H1 (cell line): ENCODE results near the gene MBNL2. TPM values are rescaled to one million over a fixed set of nuclear protein-coding genes. Genes with fewer than 3 reads are reported as not detected.

Experiments
- CTCF ChIA-PET: fragments of 300-600 bp; sonication (Branson Sonifier 250); formaldehyde crosslinking; loops from one replicate; lab custom pipeline; 2021; ENCODE audit not compliant: partially characterized antibody; lab: Charles Lee
- POLR2A ChIA-PET: fragments of 300-600 bp; sonication (Branson Sonifier 250); formaldehyde crosslinking; loops from one replicate; lab custom pipeline; 2021; ENCODE audit warnings: inconsistent platforms; ENCODE audit not compliant: partially characterized antibody; lab: Charles Lee
- DNase-seq, 2 experiments: peaks; one replicate each; pipeline versions ENCODE4 v3.0.0 to v3.0.0-alpha.2; 2010 to 2022; ENCODE audit warnings: low spot score in 2 of 2, low read depth in 1 of 2, mixed read lengths in 1 of 2
- FAIRE-seq: peaks from 2 replicates; lab custom pipeline; 2011; peaks lifted over from hg19 to GRCh38; lab: Jason Lieb, UNC
- H2AFZ ChIP-seq: 2 replicates; pipeline ENCODE4 v1.8.1; 2012; ENCODE audit warnings: low read length, inconsistent platforms
- H2AK5ac ChIP-seq: 2 replicates; pipeline ENCODE4 v1.6.1; 2013; ENCODE audit warnings: low read depth, low read length
- H2BK120ac ChIP-seq: replicated peaks from 2 replicates; pipeline ENCODE3; 2013; ENCODE audit warnings: low read depth, low read length, inconsistent platforms
- H2BK12ac ChIP-seq: 2 replicates; pipeline ENCODE4 v1.6.1; 2013; ENCODE audit warnings: low read depth, low read length
- H2BK15ac ChIP-seq: 2 replicates; pipeline ENCODE4 v1.6.1; 2013; ENCODE audit warnings: low read length
- H2BK20ac ChIP-seq: 2 replicates; pipeline ENCODE4 v1.6.1; 2013; ENCODE audit warnings: low read length
- H2BK5ac ChIP-seq: 2 replicates; pipeline ENCODE4 v1.6.1; 2013; ENCODE audit warnings: low read depth, low read length
- H3K14ac ChIP-seq: 2 replicates; pipeline ENCODE4 v1.6.1; 2013; ENCODE audit warnings: inconsistent platforms; ENCODE audit not compliant: insufficient read length
- H3K18ac ChIP-seq: 2 replicates; pipeline ENCODE4 v1.6.1; 2013; ENCODE audit warnings: low read length; ENCODE audit errors: extremely low read depth
- H3K23ac ChIP-seq: 2 replicates; pipeline ENCODE4 v1.6.1; 2013; ENCODE audit warnings: inconsistent platforms; ENCODE audit not compliant: insufficient read length
- H3K23me2 ChIP-seq: 2 replicates; pipeline ENCODE4 v1.6.1; 2013; ENCODE audit warnings: low read depth, low read length
- H3K27ac ChIP-seq: 2 replicates; pipeline ENCODE4 v1.6.1; 2011; ENCODE audit warnings: low read depth, low read length, inconsistent platforms
- H3K27me3 ChIP-seq, 4 experiments: replicated peaks in 1 of 4; 1 replicate in 1 of 4; 2 replicates in 3 of 4; pipeline versions ENCODE4 v1.6.1 to v1.8.1; 2011 to 2013; ENCODE audit warnings: low read length in 3 of 4, mild to moderate bottlenecking in 3 of 4, inconsistent platforms in 2 of 4, mixed read lengths in 2 of 4, moderate library complexity in 1 of 4; ENCODE audit not compliant: control insufficient read depth in 3 of 4, insufficient read depth in 3 of 4; ENCODE audit errors: extremely low read depth in 1 of 4
- H3K36me3 ChIP-seq, 4 experiments: 2 replicates each; pipeline versions ENCODE4 v1.6.1 to v1.8.1; 2011 to 2013; ENCODE audit warnings: mild to moderate bottlenecking in 4 of 4, low read length in 3 of 4, moderate library complexity in 2 of 4, control low read depth in 1 of 4, inconsistent platforms in 1 of 4; ENCODE audit not compliant: insufficient read depth in 4 of 4, control insufficient read depth in 2 of 4
- H3K4ac ChIP-seq: replicated peaks from 2 replicates; pipeline ENCODE3; 2013; ENCODE audit warnings: low read length, low read depth, mixed read lengths, inconsistent platforms; ENCODE audit not compliant: insufficient read length
- H3K4me1 ChIP-seq, 4 experiments: replicated peaks in 1 of 4; 1 replicate in 1 of 4; 2 replicates in 3 of 4; pipeline versions ENCODE4 v1.6.1 to v1.8.1; 2011 to 2013; ENCODE audit warnings: low read length in 3 of 4, inconsistent platforms in 2 of 4, mixed read lengths in 1 of 4; ENCODE audit not compliant: insufficient read depth in 4 of 4, control insufficient read depth in 3 of 4
- H3K4me2 ChIP-seq, 2 experiments: 2 replicates each; pipeline versions ENCODE4 v1.6.1 to v1.8.1; 2011 to 2013; ENCODE audit warnings: low read depth in 2 of 2, low read length in 2 of 2, control low read depth in 1 of 2, inconsistent platforms in 1 of 2, mild to moderate bottlenecking in 1 of 2; ENCODE audit not compliant: insufficient read depth in 1 of 2
- H3K4me3 ChIP-seq, 4 experiments: fragments of 200-600, 300-600 bp in 1 of 4; sonication (generic), shearing (Covaris generic), sonication (Bioruptor Twin) in 1 of 4; 2 replicates each; pipeline versions ENCODE4 v1.5.1 to v1.8.1; 2011 to 2016; ENCODE audit warnings: low read length in 4 of 4, low read depth in 3 of 4, control low read depth in 2 of 4, inconsistent platforms in 2 of 4, mild to moderate bottlenecking in 2 of 4, mixed read lengths in 1 of 4, moderate library complexity in 1 of 4; ENCODE audit not compliant: insufficient read depth in 2 of 4; ENCODE audit errors: extremely low read depth in 1 of 4
- H3K56ac ChIP-seq: replicated peaks from 2 replicates; pipeline ENCODE3; 2013; ENCODE audit warnings: low read depth, mild to moderate bottlenecking, mixed read lengths, low read length, inconsistent platforms; ENCODE audit not compliant: insufficient read length
- H3K79me1 ChIP-seq: 2 replicates; pipeline ENCODE4 v1.6.1; 2013; ENCODE audit warnings: low read depth, low read length, control low read depth
- H3K79me2 ChIP-seq, 2 experiments: 2 replicates each; pipeline versions ENCODE4 v1.6.1 to v1.8.1; 2012 to 2013; ENCODE audit warnings: low read length in 2 of 2, mild to moderate bottlenecking in 2 of 2, inconsistent platforms in 1 of 2; ENCODE audit not compliant: insufficient read depth in 2 of 2, control insufficient read depth in 1 of 2
- H3K9ac ChIP-seq, 4 experiments: replicated peaks in 1 of 4; 1 replicate in 1 of 4; 2 replicates in 3 of 4; pipeline versions ENCODE4 v1.6.1 to v1.8.1; 2011 to 2013; ENCODE audit warnings: low read depth in 3 of 4, low read length in 3 of 4, control low read depth in 2 of 4, mild to moderate bottlenecking in 2 of 4, moderate library complexity in 2 of 4, inconsistent platforms in 1 of 4; ENCODE audit errors: extremely low read depth in 1 of 4
- H3K9me3 ChIP-seq, 2 experiments: 2 replicates each; pipeline versions ENCODE4 v1.6.1 to v1.8.1; 2012 to 2013; ENCODE audit warnings: mild to moderate bottlenecking in 2 of 2, moderate library complexity in 2 of 2, control low read depth in 1 of 2, inconsistent platforms in 1 of 2, low read depth in 1 of 2, low read length in 1 of 2, mixed read lengths in 1 of 2; ENCODE audit not compliant: insufficient read depth in 2 of 2
- H4K20me1 ChIP-seq, 2 experiments: replicated peaks in 1 of 2; 2 replicates each; pipeline versions ENCODE3 to v1.8.1; 2011 to 2013; ENCODE audit warnings: inconsistent platforms in 2 of 2, low read length in 2 of 2, mild to moderate bottlenecking in 1 of 2; ENCODE audit not compliant: insufficient read depth in 2 of 2, control insufficient read depth in 1 of 2
- H4K5ac ChIP-seq: 2 replicates; pipeline ENCODE4 v1.6.1; 2013; ENCODE audit warnings: low read length, low read depth, mixed read lengths, inconsistent platforms; ENCODE audit not compliant: insufficient read length
- H4K8ac ChIP-seq: 2 replicates; pipeline ENCODE4 v1.8.0; 2013; ENCODE audit warnings: mild to moderate bottlenecking, moderate library complexity, low read length, inconsistent platforms; ENCODE audit not compliant: insufficient read depth; ENCODE audit errors: extremely low read depth
- H4K91ac ChIP-seq: replicated peaks from 2 replicates; pipeline ENCODE3; 2013; ENCODE audit warnings: low read length, mixed read lengths, inconsistent platforms; ENCODE audit not compliant: insufficient read length
- GTF2F1 ChIP-seq: IDR thresholded peaks from 2 replicates; pipeline ENCODE4 v1.6.1; 2012; ENCODE audit warnings: low read depth, low read length, improper control_type of control experiment, borderline replicate concordance
- HDAC6 ChIP-seq: IDR thresholded peaks from one replicate; pipeline ENCODE4 v1.7.1; 2012; ENCODE audit warnings: low read depth, mild to moderate bottlenecking, inconsistent platforms, low read length, moderate library complexity
- JUND ChIP-seq: IDR thresholded peaks from 2 replicates; pipeline ENCODE4 v1.6.1; 2011; ENCODE audit warnings: mild to moderate bottlenecking, improper control_type of control experiment, low read length
- KDM1A ChIP-seq: fragments of 200-600, 300-600 bp; sonication (generic); IDR thresholded peaks from 2 replicates; pipeline ENCODE4 v1.7.1; 2016; ENCODE audit warnings: mild to moderate bottlenecking, low read length, borderline replicate concordance
- MAX ChIP-seq: IDR thresholded peaks from 2 replicates; pipeline ENCODE4 v1.6.1; 2012; ENCODE audit warnings: inconsistent platforms
- TAF1 ChIP-seq: IDR thresholded peaks from 2 replicates; pipeline ENCODE4 v1.6.1; 2011; ENCODE audit warnings: mild to moderate bottlenecking, low read depth, low read length
- TCF12 ChIP-seq: IDR thresholded peaks from 2 replicates; pipeline ENCODE4 v1.6.1; 2011; ENCODE audit warnings: low read depth, mild to moderate bottlenecking, low read length
- WGBS, 2 experiments: shearing (Covaris generic) in 1 of 2; methylation state at CpG; one replicate each; pipeline versions ENCODE4 v1.1.6 to v1.1.7; 2013 to 2015; ENCODE audit warnings: low lambda C conversion rate in 2 of 2, mixed read lengths in 2 of 2, inconsistent platforms in 1 of 2, low coverage in 1 of 2, missing lambda C conversion rate in 1 of 2; ENCODE audit not compliant: insufficient replicate concordance in 2 of 2, insufficient coverage in 1 of 2, insufficient read length in 1 of 2; ENCODE audit errors: extremely low coverage in 1 of 2, missing lambda C conversion rate in 1 of 2; 5-methylcytosine and 5-hydroxymethylcytosine counted together
- polyA plus RNA-seq, 7 experiments: library from polyadenylated mRNA; depleted of rRNA in 3 of 7; stranded (reverse) in 5 of 7; unstranded in 2 of 7; fragments of >200 nt in 5 of 7; fragments of 200-250 nt in 2 of 7; gene quantifications; 1 replicate in 5 of 7; 2 replicates in 1 of 7; 4 replicates in 1 of 7; pipeline versions ENCODE4 v1.2.1 to v1.2.3, GENCODE V29; 2011 to 2013; ENCODE audit warnings: missing spikeins in 2 of 7, mixed read lengths in 2 of 7
- total RNA-seq: library from RNA; stranded (reverse); fragmentation: NEBNext Ultra II Directional; extraction: Animal tissue kit (Norgen Biotek cat#: 25700); gene quantifications from 2 replicates; pipeline ENCODE4 v1.2.1, GENCODE V29; 2021

Gene MBNL2
- total and polyA plus RNA-seq, 2 of the 8 experiments (the other 6 are each of a cell fraction or from before 2014, with no cell fraction given) = 1.0 to 2.6 TPM

- no peak for DNase-seq
- ChIA-PET CTCF (interaction anchor here (1.6 kb wide), 1 partner anchor 90 kb away, joined by 4 read pairs; no protein-coding TSS in a partner anchor), POLR2A (no interaction called here)
- Histone ChIP-seq H3K4me2 (no peak overlapping the region), H4K8ac (no peak overlapping the region), H3K9me3 (no peaks in the 10 kb centered on the region), H2BK20ac (no peak overlapping the region), H2BK15ac (no peak overlapping the region), H3K4ac (no peak overlapping the region), H3K4me1 (peaks cover 3 to 13% (median 8%) of the 10 kb centered on the region in 4 experiments; a peak in 5 of 7 replicates), H3K56ac (no peak overlapping the region), H3K18ac (no peak overlapping the region), H3K27me3 (no peaks in the 10 kb centered on the region), H3K9ac (no peak overlapping the region), H3K23me2 (no peaks in the 10 kb centered on the region), H3K23ac (no peak overlapping the region), H3K79me1 (no peaks in the 10 kb centered on the region), H3K27ac (no peak overlapping the region), H4K20me1 (no peaks in the 10 kb centered on the region), H2AK5ac (no peak overlapping the region), H2BK5ac (no peak overlapping the region), H3K36me3 (no peaks in the 10 kb centered on the region), H2AFZ (no peak overlapping the region), H3K79me2 (no peaks in the 10 kb centered on the region), H2BK12ac (no peak overlapping the region)
- FAIRE-seq = no peak
- 97% methylated on average over 8 of the region's 8 CpGs; no CpG with 5 or more reads in 1 of the 2 experiments for WGBS, 2 experiments
- TF ChIP-seq HDAC6 (no peak), JUND (no peak), TCF12 (no peak), TAF1 (no peak), KDM1A (no peak), MAX (no peak), GTF2F1 (no peak)
- TF ChIP-seq, all 59 proteins: peak for 0
- H4K91ac ChIP-seq = no peak overlapping the region
- H4K5ac ChIP-seq = no peak overlapping the region
- no peak overlapping the region for H3K4me3 ChIP-seq
- no peak overlapping the region for H2BK120ac ChIP-seq
- H3K14ac ChIP-seq = no peak overlapping the region
These were observed 31.6 kb downstream of the MBNL2 start for GRCh38 chr13:97253581-97254293.
